GM12878 (cell line): ENCODE data around the gene SLC25A26. TPM values are rescaled to one million over a fixed set of nuclear protein-coding genes. Genes with fewer than 3 reads are reported as not detected.

Experiments used
- ATAC-seq: fragments of 200-7000 bp; cut with Tn5 transposase; 3 replicates; pipeline ENCODE4 v1.9.1; 2020; ENCODE audit warnings: mild to moderate bottlenecking, moderate library complexity
- BruUV-seq: library from RNA; stranded (reverse); fragments of 400-500 nt; replicated peaks from 2 replicates; lab custom pipeline; 2021; lab: Mats Ljungman, UMichigan
- CTCF ChIA-PET: fragments of 300-600 bp; sonication (Branson Sonifier 250); formaldehyde crosslinking; extraction: SDS; loops from one replicate; lab custom pipeline; 2021; ENCODE audit warnings: inconsistent platforms; lab: Yijun Ruan, JAX
- POLR2A ChIA-PET: fragments of 350-600 bp; formaldehyde crosslinking; extraction: SDS; loops from one replicate; lab custom pipeline; 2021; ENCODE audit warnings: inconsistent platforms; lab: Charles Lee
- RAD21 ChIA-PET: fragments of 300-600 bp; sonication (Branson Sonifier 250); formaldehyde crosslinking; loops from one replicate; lab custom pipeline; 2023; ENCODE audit warnings: antibody characterized with exemption; ENCODE audit not compliant: unreplicated experiment; lab: Charles Lee
- SMC1A ChIA-PET: fragments of 300-600 bp; sonication (Branson Sonifier 250); formaldehyde crosslinking; loops from one replicate; lab custom pipeline; 2023; ENCODE audit not compliant: unreplicated experiment, uncharacterized antibody; lab: Charles Lee
- DNase-seq: peaks from one replicate; pipeline ENCODE4 v3.0.0-alpha.2; 2011; ENCODE audit warnings: low read depth, low spot score
- FAIRE-seq: peaks from 3 replicates; lab custom pipeline; 2011; peaks lifted over from hg19 to GRCh38; lab: Jason Lieb, UNC
- H2AFZ ChIP-seq: 2 replicates; pipeline ENCODE4 v1.6.0; 2011; ENCODE audit warnings: low read depth, low read length, control low read depth; ENCODE audit not compliant: control insufficient read depth
- H3K27ac ChIP-seq: 2 replicates; pipeline ENCODE4 v1.5.1; 2011; ENCODE audit warnings: control low read depth; ENCODE audit not compliant: control insufficient read depth, insufficient read depth
- H3K27me3 ChIP-seq, 2 experiments: replicated peaks in 1 of 2; 2 replicates each; pipeline versions ENCODE4 v1.6.0 to v1.6.1; 2011; ENCODE audit warnings: low read length in 1 of 2; ENCODE audit not compliant: control insufficient read depth in 2 of 2, insufficient read depth in 2 of 2
- H3K36me3 ChIP-seq, 2 experiments: 2 replicates each; pipeline ENCODE4 v1.5.1; 2011; ENCODE audit warnings: low read length in 1 of 2; ENCODE audit not compliant: control insufficient read depth in 2 of 2, insufficient read depth in 2 of 2
- H3K4me1 ChIP-seq: 2 replicates; pipeline ENCODE4 v1.6.1; 2011; ENCODE audit warnings: mild to moderate bottlenecking, low read length, moderate library complexity, mixed read lengths; ENCODE audit not compliant: control insufficient read depth, insufficient read depth
- H3K4me2 ChIP-seq: 2 replicates; pipeline ENCODE4 v1.6.0; 2011; ENCODE audit warnings: control low read depth; ENCODE audit not compliant: control insufficient read depth, insufficient read depth
- H3K4me3 ChIP-seq: fragments of 200-600 bp; sonication (generic); 2 replicates; pipeline ENCODE4 v1.5.1; 2016
- H3K79me2 ChIP-seq: 2 replicates; pipeline ENCODE4 v1.6.0; 2011; ENCODE audit warnings: low read length; ENCODE audit not compliant: control insufficient read depth, insufficient read depth
- H3K9ac ChIP-seq: 2 replicates; pipeline ENCODE4 v1.8.0; 2011; ENCODE audit warnings: low read length, control low read depth, mixed read lengths; ENCODE audit not compliant: control insufficient read depth, insufficient read depth
- H3K9me3 ChIP-seq: replicated peaks from 3 replicates; pipeline ENCODE4 v1.5.1; 2011; ENCODE audit warnings: mild to moderate bottlenecking, low read length; ENCODE audit not compliant: control insufficient read depth, insufficient read depth
- H4K20me1 ChIP-seq: 2 replicates; pipeline ENCODE4 v1.6.0; 2011; ENCODE audit not compliant: control insufficient read depth, insufficient read depth
- NR2F1 ChIP-seq: fragments of 450-650 bp; conservative IDR thresholded peaks from 2 replicates; pipeline ENCODE4 v1.6.1; 2017; ENCODE audit warnings: mild to moderate bottlenecking
- RAD21 ChIP-seq: IDR thresholded peaks from 2 replicates; pipeline ENCODE4 v1.6.1; 2011; ENCODE audit warnings: mild to moderate bottlenecking, low read depth, low read length, moderate library complexity; ENCODE audit not compliant: insufficient read depth
- RUNX3 ChIP-seq: IDR thresholded peaks from 2 replicates; pipeline ENCODE4 v1.6.1; 2012; ENCODE audit warnings: low read length, inconsistent platforms
- SMC3 ChIP-seq: IDR thresholded peaks from 2 replicates; pipeline ENCODE4 v1.6.1; 2011; ENCODE audit warnings: low read length, improper control_type of control experiment, borderline replicate concordance
- ZNF384 ChIP-seq: IDR thresholded peaks from 2 replicates; pipeline ENCODE4 v1.6.1; 2012; ENCODE audit warnings: low read depth, mild to moderate bottlenecking, low read length, improper control_type of control experiment, borderline replicate concordance
- WGBS: methylation state at CpG from one replicate; pipeline ENCODE4 v1.1.6; 2016; ENCODE audit warnings: low lambda C conversion rate; ENCODE audit not compliant: insufficient replicate concordance, insufficient coverage; ENCODE audit errors: missing lambda C conversion rate; 5-methylcytosine and 5-hydroxymethylcytosine counted together
- in situ Hi-C: fragments of 300-500 bp; cut with MboI; formaldehyde crosslinking; loops from 9 replicates; pipeline ENCODE4 v1.14.3; 2018; ENCODE audit warnings: mixed read lengths
- intact Hi-C: fragments of 100-400 bp; cut with micrococcal nuclease; formaldehyde crosslinking; loops from one replicate; pipeline ENCODE4 v1.14.2; 2022; ENCODE audit not compliant: unreplicated experiment
- polyA plus RNA-seq, 11 experiments: library from polyadenylated mRNA; depleted of rRNA in 4 of 11; unstranded in 6 of 11; stranded (reverse) in 5 of 11; fragments of >200 nt; fragmentation: Nextera tagmentation in 4 of 11; fragmentation: Illumina TruSeq in 1 of 11; extraction: Ambion mirVana in 4 of 11; extraction: Trizol in 1 of 11; gene quantifications; 1 replicate in 1 of 11; 2 replicates in 10 of 11; pipeline versions ENCODE4 v1.2.1 to v1.2.3, GENCODE V29; 2011 to 2016; ENCODE audit warnings: inconsistent platforms in 2 of 11, missing spikeins in 2 of 11, low read depth in 1 of 11
- total RNA-seq, 4 experiments: library from RNA; depleted of rRNA in 3 of 4; stranded (reverse); fragments of >200 nt in 3 of 4; fragmentation: Illumina TruSeq in 1 of 4; extraction: Trizol in 1 of 4; gene quantifications; 2 replicates each; pipeline versions ENCODE4 v1.2.1 to v1.2.3, GENCODE V29; 2013 to 2021
- TF ChIP-seq, protein P1 (sequence below), 3 experiments: IDR thresholded peaks in 2 of 3; conservative IDR thresholded peaks in 1 of 3; 2 replicates each; pipeline ENCODE4 v1.5.1; 2011; ENCODE audit warnings: low read depth in 3 of 3, low read length in 3 of 3, mild to moderate bottlenecking in 3 of 3, control low read depth in 2 of 3, moderate library complexity in 2 of 3, inconsistent platforms in 1 of 3, mixed read lengths in 1 of 3; ENCODE audit not compliant: control insufficient read depth in 2 of 3, insufficient read depth in 1 of 3; ENCODE audit errors: extremely low read depth in 1 of 3

Gene SLC25A26
- total and polyA plus RNA-seq, 10 of the 15 experiments (the other 5 are each of a cell fraction or from before 2014, with no cell fraction given), result 14.6 to 49.7 (median 24.9) TPM

- ATAC-seq (peak; percentile 70), FAIRE-seq (peak; percentile 87), DNase-seq (no peak)
- no peak overlapping the region for H3K4me3 ChIP-seq
- CTCF ChIA-PET, result interaction anchor here (0.6 to 4.5 kb wide), 21 partner anchors 8 to 837 kb away, joined by 3 to 74 read pairs (median 3); no protein-coding TSS in a partner anchor
- H3K27ac ChIP-seq, result no peak overlapping the region
- H3K4me2 ChIP-seq, result no peak overlapping the region
- H3K9me3 ChIP-seq, result no peaks in the 10 kb centered on the region
- no peaks in the 10 kb centered on the region for H3K4me1 ChIP-seq
- RAD21 ChIA-PET, result interaction anchor here (0.7 to 2.2 kb wide), 12 partner anchors 9 to 546 kb away, joined by 3 to 13 read pairs (median 4); no protein-coding TSS in a partner anchor
- H3K36me3 ChIP-seq, result no peaks in the 10 kb centered on the region
- TF ChIP-seq RUNX3 (peak; percentile 36; the same call in 1 of the 2 replicates), RAD21 (peak; percentile 89), SMC3 (peak; percentile 85; the same call in 1 of the 2 replicates), NR2F1 (no peak), ZNF384 (peak; percentile 88)
- TF ChIP-seq, protein P1, sequence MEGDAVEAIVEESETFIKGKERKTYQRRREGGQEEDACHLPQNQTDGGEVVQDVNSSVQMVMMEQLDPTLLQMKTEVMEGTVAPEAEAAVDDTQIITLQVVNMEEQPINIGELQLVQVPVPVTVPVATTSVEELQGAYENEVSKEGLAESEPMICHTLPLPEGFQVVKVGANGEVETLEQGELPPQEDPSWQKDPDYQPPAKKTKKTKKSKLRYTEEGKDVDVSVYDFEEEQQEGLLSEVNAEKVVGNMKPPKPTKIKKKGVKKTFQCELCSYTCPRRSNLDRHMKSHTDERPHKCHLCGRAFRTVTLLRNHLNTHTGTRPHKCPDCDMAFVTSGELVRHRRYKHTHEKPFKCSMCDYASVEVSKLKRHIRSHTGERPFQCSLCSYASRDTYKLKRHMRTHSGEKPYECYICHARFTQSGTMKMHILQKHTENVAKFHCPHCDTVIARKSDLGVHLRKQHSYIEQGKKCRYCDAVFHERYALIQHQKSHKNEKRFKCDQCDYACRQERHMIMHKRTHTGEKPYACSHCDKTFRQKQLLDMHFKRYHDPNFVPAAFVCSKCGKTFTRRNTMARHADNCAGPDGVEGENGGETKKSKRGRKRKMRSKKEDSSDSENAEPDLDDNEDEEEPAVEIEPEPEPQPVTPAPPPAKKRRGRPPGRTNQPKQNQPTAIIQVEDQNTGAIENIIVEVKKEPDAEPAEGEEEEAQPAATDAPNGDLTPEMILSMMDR (IDR thresholded peaks at IDR 0.05 in 2 of 3, conservative IDR thresholded peaks at IDR 0.05 in 1 of 3; ENCODE audit: control insufficient read depth in 2 of 3, extremely low read depth in 1 of 3, insufficient read depth in 1 of 3, low read depth in 3 of 3, low read length in 3 of 3), result peak; percentile 41 to 69 (median 49); a peak in 5 of 6 replicates
- BruUV-seq, result no TSS peak
- no peaks in the 10 kb centered on the region for H4K20me1 ChIP-seq
- SMC1A ChIA-PET, result interaction anchor here (0.6 to 3.2 kb wide), 24 partner anchors 10 to 613 kb away, joined by 3 to 25 read pairs (median 4); no protein-coding TSS in a partner anchor
- H2AFZ ChIP-seq, result no peak overlapping the region
- in situ Hi-C loops (loop anchor here (5.0 kb wide), 1 partner anchor 541 kb away; no protein-coding TSS in a partner anchor), intact Hi-C loops (loop anchor here (1.0 to 5.0 kb wide), 3 partner anchors 96 to 540 kb away; no protein-coding TSS in a partner anchor)
- no peaks in the 10 kb centered on the region for H3K79me2 ChIP-seq
- no peaks in the 10 kb centered on the region for H3K27me3 ChIP-seq
- no peak overlapping the region for H3K9ac ChIP-seq
- POLR2A ChIA-PET, result interaction anchor here (0.6 kb wide), 1 partner anchor 354 kb away, joined by 3 read pairs; no protein-coding TSS in a partner anchor
- 0% methylated on average over 3 of the region's 3 CpGs for WGBS
Observed at GRCh38 chr3:66276705-66277274, 56.0 kb downstream of the SLC25A26 start.
